Stimulated activated naive CD8-positive, alpha-beta T cell treated with anti-CD3 and anti-CD28 coated beads, Interleukin-15, Interleukin-2, amounts not matched to agents 100 U/mL and 50 U/mL, for 24 hours (primary cell): ENCODE data around the gene LRRC37A.
"Not testable (repeated sequence)": the region's sequence is repeated elsewhere in the genome, so short reads cannot be mapped to it uniquely, and the experiment has no call there.

Experiments used
- ATAC-seq: fragments of 150-1000 bp; cut with Tn5 transposase; one replicate; pipeline ENCODE4 v1.10.0; 2021
- DNase-seq: peaks from one replicate; pipeline ENCODE4 v3.0.0; 2021

LRRC37A gene

DNA sequence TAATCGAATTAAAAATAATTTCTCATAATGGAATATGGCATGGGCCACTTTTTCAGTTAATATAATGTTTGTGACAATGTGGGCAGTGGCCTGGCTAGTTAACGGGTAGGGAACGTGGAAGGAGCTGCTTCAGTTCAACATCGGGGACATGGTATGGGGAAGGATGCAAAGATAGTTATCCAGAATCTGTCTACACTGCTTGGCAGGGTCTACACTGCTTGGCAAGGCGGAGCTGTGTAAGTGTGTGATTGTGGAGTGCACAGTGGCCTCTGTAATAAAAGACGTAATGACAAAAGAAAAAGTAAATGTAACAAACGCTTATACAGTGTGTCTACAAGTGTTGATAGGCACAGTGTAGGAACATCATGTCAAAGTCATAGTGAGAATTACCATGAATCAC is 7.3 kb upstream of the LRRC37A start:
- DNase-seq, ATAC-seq: not testable (repeated sequence)

DNA sequence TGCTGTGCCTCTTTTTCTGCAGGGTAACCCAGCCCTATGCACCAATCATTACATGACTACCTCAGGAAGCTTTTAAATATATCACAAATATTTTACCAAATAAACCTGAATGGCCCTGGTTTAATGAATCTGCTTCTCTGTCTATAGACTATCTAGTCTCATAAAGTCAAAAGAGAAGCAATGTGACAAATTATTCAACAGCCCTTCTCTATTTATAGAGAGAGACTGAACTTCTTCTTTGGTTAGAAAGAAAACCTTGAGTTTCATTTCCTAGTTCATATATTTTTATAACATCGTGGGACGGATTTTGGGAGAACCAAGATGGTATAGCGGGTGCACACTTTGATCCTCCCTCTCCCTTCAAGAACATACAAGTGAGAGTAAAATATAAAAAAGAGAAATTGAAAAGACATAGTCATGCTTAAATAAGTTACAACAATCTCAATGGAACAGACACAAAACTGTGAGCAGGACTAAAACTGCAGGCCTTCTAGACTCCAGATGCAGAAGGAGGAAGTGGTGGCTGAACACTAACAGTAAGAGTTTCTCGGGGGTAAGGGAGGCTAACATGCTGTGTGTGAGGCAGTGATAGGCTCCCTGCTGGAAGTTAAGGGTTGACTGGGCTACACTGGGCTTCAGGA is 3.9 kb upstream of the LRRC37A start:
- not testable (repeated sequence) for DNase-seq
- ATAC-seq, result peak; percentile 72

DNA sequence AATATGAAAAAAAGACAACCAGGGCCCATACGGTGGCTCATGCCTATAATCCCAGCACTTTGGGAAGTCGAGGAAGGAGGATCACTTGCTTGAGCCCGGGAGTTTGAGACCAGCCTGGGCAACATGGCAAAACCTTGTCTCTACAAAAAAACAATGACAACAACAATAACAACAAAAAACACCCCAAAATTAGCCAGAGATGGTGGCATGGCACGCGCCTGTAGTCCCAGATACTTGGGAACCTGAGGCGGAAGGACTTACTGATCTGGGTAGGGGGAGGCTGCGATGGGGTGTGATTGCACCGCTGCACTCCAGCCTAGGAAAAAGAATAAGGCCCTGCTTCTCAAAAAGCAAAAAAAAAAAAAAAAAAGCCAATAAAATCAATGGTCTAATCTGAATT is 3.3 kb upstream of the LRRC37A start:
- not testable (repeated sequence) for ATAC-seq, DNase-seq

GRCh38 chr17:46341220-46341619 is 46.3 kb downstream of the LRRC37A start:
- ATAC-seq, DNase-seq: not testable (repeated sequence)

GRCh38 chr17:46342131-46342530 is 47.2 kb downstream of the LRRC37A start:
- DNase-seq, ATAC-seq: not testable (repeated sequence)

DNA sequence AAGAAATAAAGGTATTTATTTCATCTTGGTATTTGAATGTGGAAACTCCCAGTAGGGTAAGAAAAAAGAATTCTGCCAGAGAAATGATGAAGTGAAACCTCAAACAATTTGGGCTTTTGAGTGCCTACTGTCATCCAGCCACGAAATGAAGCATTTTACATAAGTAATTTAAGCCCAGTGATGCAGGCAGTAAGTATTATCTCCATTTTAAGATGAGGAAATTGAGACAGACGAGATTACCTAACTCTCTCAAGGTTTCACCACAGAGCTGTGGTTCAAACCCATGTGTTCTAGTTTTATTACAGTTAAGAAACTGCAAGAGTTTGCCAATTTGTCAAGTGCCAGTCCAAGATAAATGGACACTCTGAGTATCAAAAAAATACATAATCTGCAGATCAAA is 53.4 kb downstream of the LRRC37A start:
- not testable (repeated sequence) for DNase-seq
- peak; percentile 55 for ATAC-seq

- not testable (repeated sequence) for ATAC-seq, DNase-seq
Observed at GRCh38 chr17:46349060-46349459, 54.1 kb downstream of the LRRC37A start.

DNA sequence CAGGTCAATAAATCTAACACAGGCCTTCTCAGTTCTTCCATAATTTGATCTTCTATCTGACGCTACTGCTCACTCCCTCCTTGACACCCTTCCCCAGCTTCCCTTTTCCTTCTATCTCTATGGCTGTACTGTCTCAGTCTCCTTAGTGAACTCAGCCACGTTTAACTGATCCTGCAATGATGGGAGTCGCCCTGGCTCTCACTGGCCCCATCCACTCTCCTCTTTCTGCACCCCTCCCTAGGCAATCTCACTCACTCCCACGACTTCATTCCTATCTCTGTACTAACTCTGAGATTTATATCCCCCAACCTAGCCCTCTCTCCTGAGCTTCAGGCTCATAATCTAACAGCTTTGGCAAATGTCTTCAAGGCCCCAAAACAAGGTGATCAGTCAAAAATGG is 58.9 kb downstream of the LRRC37A start:
- not testable (repeated sequence) for DNase-seq, ATAC-seq

- ATAC-seq, result peak; percentile 53
- not testable (repeated sequence) for DNase-seq
Observed at GRCh38 chr17:46361145-46361735, 66.3 kb downstream of the LRRC37A start.

- DNase-seq (peak; percentile 78), ATAC-seq (peak; percentile 99)
Observed at GRCh38 chr17:46361755-46362154, 66.8 kb downstream of the LRRC37A start, which contains the start of gene ARL17B. Gene ARL17B, minus strand, starts transcription at chr17:46361766. Its CDS starts 3,369 bp downstream, at chr17:46358397.

GRCh38 chr17:46367520-46367919 is 72.6 kb downstream of the LRRC37A start:
- DNase-seq, ATAC-seq: not testable (repeated sequence)

GRCh38 chr17:46372236-46373229 is 77.6 kb downstream of the LRRC37A start:
- ATAC-seq, result peak; percentile 92
- DNase-seq, result not testable (repeated sequence)

DNA sequence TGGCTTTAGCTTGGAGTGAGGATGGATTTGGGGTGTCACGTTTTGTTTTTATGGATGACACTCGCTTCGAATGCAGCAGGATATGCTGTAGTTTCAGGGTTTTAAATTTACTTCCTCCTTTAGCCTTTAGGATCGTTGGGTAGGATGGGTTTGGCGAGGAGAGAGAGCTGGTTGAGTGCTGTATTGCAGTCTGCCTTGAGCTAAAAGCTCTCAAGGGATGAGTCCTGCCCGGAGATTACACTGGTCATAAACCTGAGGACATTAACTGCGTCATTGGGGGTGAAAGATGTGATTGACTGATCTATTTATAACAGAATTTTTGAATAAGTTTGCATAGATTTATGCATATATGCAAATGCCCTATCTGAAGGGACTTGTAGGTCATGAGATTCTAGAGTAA is 78.5 kb downstream of the LRRC37A start:
- peak; percentile 59 for ATAC-seq

GRCh38 chr17:46383118-46383517 is 88.2 kb downstream of the LRRC37A start:
- peak; percentile 62 for ATAC-seq
- not testable (repeated sequence) for DNase-seq

More for the DNA sequence above, 78.5 kb downstream of the LRRC37A start:
- DNase-seq, result not testable (repeated sequence)

GRCh38 chr17:46385491-46385890 is 90.6 kb downstream of the LRRC37A start:
- peak; percentile 28 for ATAC-seq
- not testable (repeated sequence) for DNase-seq
